ENCODE data around the gene CTCF. TPM values are rescaled to one million over a fixed set of nuclear protein-coding genes. Genes with fewer than 3 reads are reported as not detected.

Gene CTCF
- polyA plus RNA-seq, 1 experiment, result 24.4 TPM

DNA sequence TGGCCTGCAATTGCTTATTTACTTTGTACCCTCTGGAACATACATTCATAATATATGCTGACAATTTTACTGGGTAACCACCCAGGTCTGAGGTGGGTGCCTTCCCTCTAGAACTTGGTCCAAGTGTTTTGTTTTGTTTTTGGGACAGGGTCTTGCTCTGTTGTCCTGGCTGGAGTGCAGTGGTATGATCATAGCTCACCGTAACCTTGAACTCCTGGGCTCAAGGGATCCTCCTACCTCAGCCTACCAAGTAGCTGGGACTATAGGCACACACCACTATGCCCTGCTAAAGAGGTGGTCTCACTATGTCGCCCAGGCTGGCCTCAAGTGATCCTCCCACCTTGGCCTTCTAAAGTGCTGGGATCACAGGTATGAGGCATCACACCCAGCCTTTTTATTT is 11.2 kb upstream of the CTCF start:
- CTCF ChIA-PET, result interaction anchor here (0.6 to 2.8 kb wide), 4 partner anchors 11 to 94 kb away, joined by 3 to 10 read pairs (median 6); partner anchors contain the start of genes CARMIL2 and CTCF
- Histone ChIP-seq H3K27ac (ENCODE audit: low read depth, low read length) (no peak overlapping the region), H3K27me3 (ENCODE audit: control insufficient read depth, insufficient read depth, low read length) (no peaks in the 10 kb centered on the region), H3K4me3 (ENCODE audit: low read depth, low read length) (no peak overlapping the region), H3K9me3 (ENCODE audit: control insufficient read depth, insufficient read depth, low read length) (no peaks in the 10 kb centered on the region)
- POLR2A ChIA-PET, result interaction anchor here (0.6 kb wide), 1 partner anchor 32 kb away, joined by 8 read pairs; no protein-coding TSS in a partner anchor
- DNase-seq (ENCODE audit: low read depth, low spot score), result no peak
- TF ChIP-seq, protein P1, sequence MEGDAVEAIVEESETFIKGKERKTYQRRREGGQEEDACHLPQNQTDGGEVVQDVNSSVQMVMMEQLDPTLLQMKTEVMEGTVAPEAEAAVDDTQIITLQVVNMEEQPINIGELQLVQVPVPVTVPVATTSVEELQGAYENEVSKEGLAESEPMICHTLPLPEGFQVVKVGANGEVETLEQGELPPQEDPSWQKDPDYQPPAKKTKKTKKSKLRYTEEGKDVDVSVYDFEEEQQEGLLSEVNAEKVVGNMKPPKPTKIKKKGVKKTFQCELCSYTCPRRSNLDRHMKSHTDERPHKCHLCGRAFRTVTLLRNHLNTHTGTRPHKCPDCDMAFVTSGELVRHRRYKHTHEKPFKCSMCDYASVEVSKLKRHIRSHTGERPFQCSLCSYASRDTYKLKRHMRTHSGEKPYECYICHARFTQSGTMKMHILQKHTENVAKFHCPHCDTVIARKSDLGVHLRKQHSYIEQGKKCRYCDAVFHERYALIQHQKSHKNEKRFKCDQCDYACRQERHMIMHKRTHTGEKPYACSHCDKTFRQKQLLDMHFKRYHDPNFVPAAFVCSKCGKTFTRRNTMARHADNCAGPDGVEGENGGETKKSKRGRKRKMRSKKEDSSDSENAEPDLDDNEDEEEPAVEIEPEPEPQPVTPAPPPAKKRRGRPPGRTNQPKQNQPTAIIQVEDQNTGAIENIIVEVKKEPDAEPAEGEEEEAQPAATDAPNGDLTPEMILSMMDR (IDR thresholded peaks at IDR 0.05; ENCODE audit: low read depth, low read length), result no peak

DNA sequence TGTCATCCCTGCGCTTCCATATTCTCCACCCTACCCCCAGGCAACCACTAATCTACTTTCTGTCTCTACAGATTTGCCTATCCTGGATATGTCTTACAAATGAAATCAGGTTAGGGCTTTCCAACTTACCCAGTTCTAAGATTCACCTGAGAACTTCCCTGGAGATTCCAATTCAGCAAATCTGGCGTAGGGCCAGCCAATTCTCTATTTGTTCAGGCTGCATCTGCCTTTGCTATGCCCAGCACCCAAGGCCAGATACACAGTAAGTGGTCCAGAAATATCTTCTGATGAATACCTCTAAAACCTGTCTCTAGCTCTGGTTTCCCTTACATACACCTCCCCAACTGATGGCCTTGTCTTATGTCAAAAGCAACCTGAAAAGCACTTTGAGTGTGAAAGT is 10.4 kb upstream of the CTCF start:
- Histone ChIP-seq H3K27ac (ENCODE audit: low read depth, low read length) (no peak overlapping the region), H3K9me3 (ENCODE audit: control insufficient read depth, insufficient read depth, low read length) (no peaks in the 10 kb centered on the region), H3K4me3 (ENCODE audit: low read depth, low read length) (no peak overlapping the region), H3K27me3 (ENCODE audit: control insufficient read depth, insufficient read depth, low read length) (no peaks in the 10 kb centered on the region)
- TF ChIP-seq, protein P1 (IDR thresholded peaks at IDR 0.05; ENCODE audit: low read depth, low read length), result no peak
- ChIA-PET CTCF (interaction anchor here (2.3 to 2.8 kb wide), 3 partner anchors 31 to 93 kb away, joined by 5 to 10 read pairs (median 8); partner anchors contain the start of gene CARMIL2), POLR2A (no interaction called here)
- no peak for DNase-seq (ENCODE audit: low read depth, low spot score)

DNA sequence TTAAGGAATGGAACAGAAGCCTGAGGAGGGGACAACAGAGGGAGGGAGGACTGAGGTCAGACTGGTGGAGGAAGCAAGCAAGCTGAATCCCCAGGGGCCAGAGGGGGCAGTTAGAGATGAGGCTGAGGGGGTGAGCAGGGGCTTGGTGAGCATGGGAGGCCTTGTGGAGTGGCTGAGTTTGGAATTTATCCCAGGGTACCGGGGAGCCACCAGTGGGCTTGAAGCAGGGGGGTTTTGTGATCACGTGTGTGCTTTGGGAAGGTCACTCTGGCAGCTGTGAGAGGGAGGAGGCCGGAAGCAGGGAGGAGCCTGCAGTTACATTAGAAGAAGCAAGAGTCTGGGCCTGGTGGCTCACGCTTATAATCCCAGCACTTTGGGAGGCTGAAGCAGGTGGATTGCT is 9.8 kb upstream of the CTCF start:
- DNase-seq (ENCODE audit: low read depth, low spot score), result no peak

DNA sequence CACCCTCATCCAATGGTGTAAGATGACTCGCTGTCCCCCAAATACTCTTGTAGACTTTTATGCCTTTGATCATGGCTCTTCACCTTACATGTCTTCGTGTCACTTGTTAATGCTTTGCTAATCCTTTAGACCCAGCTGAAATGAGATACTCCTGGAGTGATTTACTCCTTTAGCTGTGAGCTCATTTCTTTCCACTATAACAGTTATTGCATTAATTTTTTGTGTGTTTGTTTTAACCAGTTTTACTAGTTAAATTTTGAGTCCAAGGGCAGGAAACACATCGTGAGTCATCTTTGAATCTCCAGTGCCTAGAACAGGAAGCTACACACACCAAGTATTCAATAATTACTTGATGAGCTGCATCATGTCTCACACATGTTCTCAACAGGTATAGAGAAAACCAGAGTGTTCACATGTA is 6.5 kb upstream of the CTCF start:
- ChIA-PET POLR2A (no interaction called here), CTCF (interaction anchor here (0.6 to 3.3 kb wide), 6 partner anchors 8 to 90 kb away, joined by 3 to 26 read pairs (median 6); partner anchors contain the start of gene CARMIL2)
- Histone ChIP-seq H3K27me3 (ENCODE audit: control insufficient read depth, insufficient read depth, low read length) (no peaks in the 10 kb centered on the region), H3K9me3 (ENCODE audit: control insufficient read depth, insufficient read depth, low read length) (no peaks in the 10 kb centered on the region), H3K4me3 (ENCODE audit: low read depth, low read length) (no peak overlapping the region), H3K27ac (ENCODE audit: low read depth, low read length) (no peak overlapping the region)
- no peak for DNase-seq (ENCODE audit: low read depth, low spot score)
- TF ChIP-seq, protein P1 (IDR thresholded peaks at IDR 0.05; ENCODE audit: low read depth, low read length), result no peak

More for the DNA sequence above, 9.8 kb upstream of the CTCF start:
- POLR2A ChIA-PET, result interaction anchor here (0.6 kb wide), 1 partner anchor 19 kb away, joined by 4 read pairs; no protein-coding TSS in a partner anchor
- TF ChIP-seq, protein P1 (IDR thresholded peaks at IDR 0.05; ENCODE audit: low read depth, low read length), result no peak
- H3K4me3 ChIP-seq (ENCODE audit: low read depth, low read length), result no peak overlapping the region
- CTCF ChIA-PET, result interaction anchor here (1.6 to 2.8 kb wide), 2 partner anchors 31 to 93 kb away, joined by 6 to 8 read pairs; partner anchors contain the start of gene CARMIL2
- H3K9me3 ChIP-seq (ENCODE audit: control insufficient read depth, insufficient read depth, low read length), result no peaks in the 10 kb centered on the region
- H3K27ac ChIP-seq (ENCODE audit: low read depth, low read length), result no peak overlapping the region
- H3K27me3 ChIP-seq (ENCODE audit: control insufficient read depth, insufficient read depth, low read length), result no peaks in the 10 kb centered on the region

DNA sequence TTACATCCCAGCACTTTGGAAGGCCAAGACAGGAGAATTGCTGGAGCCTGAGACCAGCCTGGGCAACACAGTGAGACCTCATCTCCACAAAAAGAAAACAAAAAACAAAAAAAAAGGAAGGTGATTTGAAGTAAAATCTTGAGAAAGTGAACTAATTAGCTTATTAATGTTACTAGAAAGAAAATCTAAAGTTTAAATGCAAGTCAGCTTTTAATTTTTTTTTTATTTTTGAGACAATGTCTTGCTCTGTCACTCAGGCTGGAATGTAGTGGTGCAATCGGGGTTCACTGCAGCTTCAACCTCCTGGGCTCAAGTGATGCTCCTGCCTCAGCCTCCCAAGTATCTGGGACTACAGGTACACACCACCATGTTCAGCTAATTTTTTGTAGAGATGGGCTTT is 3.5 kb upstream of the CTCF start:
- no peak for DNase-seq (ENCODE audit: low read depth, low spot score)
- TF ChIP-seq, protein P1 (IDR thresholded peaks at IDR 0.05; ENCODE audit: low read depth, low read length), result no peak
- H3K9me3 ChIP-seq (ENCODE audit: control insufficient read depth, insufficient read depth, low read length), result no peaks in the 10 kb centered on the region; the same call in 1 of the 2 replicates
- H3K27me3 ChIP-seq (ENCODE audit: control insufficient read depth, insufficient read depth, low read length), result no peaks in the 10 kb centered on the region
- ChIA-PET POLR2A (no interaction called here), CTCF (interaction anchor here (1.1 to 1.8 kb wide), 5 partner anchors 12 to 85 kb away, joined by 3 to 9 read pairs (median 5); no protein-coding TSS in a partner anchor)
- H3K4me3 ChIP-seq (ENCODE audit: low read depth, low read length), result no peak overlapping the region
- H3K27ac ChIP-seq (ENCODE audit: low read depth, low read length), result no peak overlapping the region
